Stomach smooth muscle (tissue), 2 donors: ENCODE data around the gene TRIB2.

Experiments
- H3K27ac ChIP-seq: one replicate; pipeline ENCODE4 v1.7.0; 2013; ENCODE audit warnings: mild to moderate bottlenecking, low read length, inconsistent platforms
- H3K27me3 ChIP-seq, 2 donors: one replicate each; pipeline ENCODE4 v1.7.0; 2013; ENCODE audit warnings: low read length in 2 of 2; ENCODE audit not compliant: insufficient read depth in 2 of 2, control insufficient read depth in 1 of 2
- H3K36me3 ChIP-seq, 2 donors: one replicate each; pipeline ENCODE4 v1.7.0; 2013; ENCODE audit warnings: low read length in 2 of 2; ENCODE audit not compliant: control insufficient read depth in 2 of 2, insufficient read depth in 2 of 2
- H3K4me1 ChIP-seq: one replicate; pipeline ENCODE4 v1.7.0; 2013; ENCODE audit warnings: low read length; ENCODE audit not compliant: control insufficient read depth, insufficient read depth
- H3K4me3 ChIP-seq, 2 donors: one replicate each; pipeline ENCODE4 v1.7.0; 2013; ENCODE audit warnings: low read length in 2 of 2
- H3K9ac ChIP-seq, 2 donors: one replicate each; pipeline ENCODE4 v1.7.0; 2013; ENCODE audit warnings: low read length in 2 of 2, mild to moderate bottlenecking in 1 of 2
- H3K9me3 ChIP-seq, 2 donors: one replicate each; pipeline ENCODE4 v1.7.0; 2013; ENCODE audit warnings: low read length in 2 of 2; ENCODE audit not compliant: control insufficient read depth in 2 of 2
- donor health status: healthy.
- donor health status: Pancreatic carcinoma.

Gene TRIB2

DNA sequence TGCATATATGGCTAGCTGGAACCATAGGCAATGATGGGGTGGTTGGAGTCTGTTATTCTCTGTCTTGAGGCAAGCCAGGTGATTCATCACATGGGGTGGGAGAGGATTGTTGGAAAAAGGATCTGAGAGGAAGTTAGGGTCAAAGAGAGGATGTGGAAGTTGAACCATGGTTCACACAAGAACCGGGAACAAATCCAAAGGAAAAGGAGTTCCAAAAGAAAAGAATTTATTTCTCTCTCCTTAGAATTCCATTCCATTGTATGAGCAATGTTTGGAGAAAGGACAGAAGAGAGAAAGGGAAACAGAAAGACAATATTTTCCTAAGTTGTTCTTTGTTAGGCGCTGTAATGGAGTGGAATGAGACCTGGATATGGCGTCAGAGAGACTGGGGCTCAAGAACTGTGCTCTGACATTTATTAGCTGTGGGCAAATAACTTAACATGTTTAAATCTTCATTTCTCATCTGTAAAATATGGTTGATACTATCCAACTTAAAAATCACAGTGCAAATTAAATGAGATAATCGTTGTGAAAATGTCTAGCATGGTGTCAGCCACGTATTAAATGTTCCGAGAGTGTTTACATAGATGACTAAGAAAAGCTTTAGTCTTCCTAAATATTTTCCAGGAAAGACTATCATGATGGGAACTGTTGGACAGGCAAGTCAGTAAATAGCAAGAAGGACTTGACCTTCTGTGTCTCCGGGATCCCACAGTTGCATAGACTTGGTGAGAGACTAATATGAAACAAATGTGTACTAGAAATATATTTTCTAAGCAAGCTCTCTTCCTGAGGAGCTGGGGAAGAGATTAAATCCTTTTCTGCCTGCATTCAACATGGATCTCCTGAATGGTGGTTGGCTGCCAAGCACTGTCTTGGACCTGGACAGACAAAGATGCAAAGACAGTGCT is 71.4 kb downstream of the TRIB2 start:
- no peaks in the 10 kb centered on the region for H3K27me3 ChIP-seq
- no peak overlapping the region for H3K9ac ChIP-seq
- no peaks in the 10 kb centered on the region for H3K4me1 ChIP-seq
- H3K36me3 ChIP-seq = no peaks in the 10 kb centered on the region
- H3K4me3 ChIP-seq = no peak overlapping the region
- peak overlapping the region; percentile 41 for H3K27ac ChIP-seq
- H3K9me3 ChIP-seq = no peaks in the 10 kb centered on the region

DNA sequence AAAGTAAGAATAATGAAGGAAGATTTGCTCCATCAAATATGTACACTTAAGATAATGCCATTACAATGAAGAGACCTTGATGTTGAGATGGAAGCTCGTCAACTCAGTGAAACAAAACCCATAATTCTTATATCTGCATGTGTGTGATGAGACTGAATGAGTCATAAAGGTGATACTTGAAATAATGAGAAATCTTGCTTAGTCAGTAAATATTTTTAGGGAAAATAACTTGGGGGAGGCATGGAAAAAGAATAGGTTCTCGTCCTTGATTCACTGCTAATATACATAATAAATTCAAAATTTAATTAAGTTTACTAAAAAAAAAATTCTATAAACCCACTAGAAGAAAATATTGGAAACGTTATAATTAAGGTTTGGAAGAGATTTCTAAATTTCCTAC is 75.2 kb downstream of the TRIB2 start:
- Histone ChIP-seq H3K27me3 (no peaks in the 10 kb centered on the region), H3K4me3 (no peak overlapping the region), H3K4me1 (no peaks in the 10 kb centered on the region), H3K9me3 (no peaks in the 10 kb centered on the region), H3K9ac (no peak overlapping the region), H3K27ac (no peak overlapping the region), H3K36me3 (no peaks in the 10 kb centered on the region)
